Keratinocyte (primary cell): ENCODE results near the gene TMEM150A.

Experiments used
- EZH2 ChIP-seq: IDR thresholded peaks from one replicate; pipeline ENCODE4 v1.6.1; 2012; ENCODE audit warnings: inconsistent platforms, mild to moderate bottlenecking, low read length, moderate library complexity
- TF ChIP-seq, protein P1 (sequence below), 3 experiments: IDR thresholded peaks in 1 of 3; conservative IDR thresholded peaks in 1 of 3; optimal IDR thresholded peaks in 1 of 3; 2 replicates in 2 of 3; 3 replicates in 1 of 3; pipeline versions ENCODE3 to v1.5.1; 2011; ENCODE audit warnings: low read length in 3 of 3, mild to moderate bottlenecking in 3 of 3, moderate library complexity in 2 of 3, control low read depth in 1 of 3, inconsistent platforms in 1 of 3; ENCODE audit not compliant: insufficient read depth in 2 of 3; ENCODE audit errors: extremely low read depth in 1 of 3

DNA sequence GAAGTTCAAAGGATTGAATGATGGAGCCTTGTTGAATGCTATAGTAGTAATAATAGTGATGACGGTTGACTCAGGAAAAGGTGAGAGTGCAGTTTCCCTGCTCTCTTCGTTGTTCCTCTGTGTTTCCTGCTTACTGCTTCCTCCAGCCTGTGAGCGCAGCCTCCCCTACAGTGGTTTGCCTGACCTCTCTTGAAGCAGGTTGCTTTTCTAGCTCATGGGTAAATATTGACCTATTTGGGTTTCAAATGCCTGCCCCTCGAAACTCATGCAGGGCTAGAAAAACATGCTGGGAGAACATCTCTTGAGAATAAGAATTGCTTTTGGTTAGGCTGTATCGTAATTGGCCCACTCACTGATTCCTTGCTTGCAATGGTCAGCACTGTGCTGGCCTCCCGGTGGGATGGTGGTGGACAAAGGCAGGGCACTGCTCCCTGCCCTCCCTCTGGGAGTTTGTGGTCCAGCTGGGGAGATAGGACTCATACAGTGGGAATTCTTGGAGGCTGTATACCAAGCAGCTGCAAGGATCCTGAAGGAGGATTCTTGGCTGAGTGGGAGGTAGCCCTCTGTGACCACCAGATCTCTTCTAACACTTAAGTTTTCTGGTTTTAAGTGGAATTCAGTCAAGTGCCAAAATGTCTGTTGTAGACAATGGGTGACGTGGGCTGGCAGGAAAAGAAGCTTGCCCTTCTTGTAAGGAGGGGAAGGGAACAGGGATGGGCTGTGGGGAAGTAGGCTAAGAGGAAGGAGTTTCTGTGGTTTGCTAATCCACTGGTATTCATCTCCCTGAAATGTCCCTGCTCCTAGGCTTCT lies 12.3 kb downstream of the TMEM150A start:
- TF ChIP-seq, protein P1, sequence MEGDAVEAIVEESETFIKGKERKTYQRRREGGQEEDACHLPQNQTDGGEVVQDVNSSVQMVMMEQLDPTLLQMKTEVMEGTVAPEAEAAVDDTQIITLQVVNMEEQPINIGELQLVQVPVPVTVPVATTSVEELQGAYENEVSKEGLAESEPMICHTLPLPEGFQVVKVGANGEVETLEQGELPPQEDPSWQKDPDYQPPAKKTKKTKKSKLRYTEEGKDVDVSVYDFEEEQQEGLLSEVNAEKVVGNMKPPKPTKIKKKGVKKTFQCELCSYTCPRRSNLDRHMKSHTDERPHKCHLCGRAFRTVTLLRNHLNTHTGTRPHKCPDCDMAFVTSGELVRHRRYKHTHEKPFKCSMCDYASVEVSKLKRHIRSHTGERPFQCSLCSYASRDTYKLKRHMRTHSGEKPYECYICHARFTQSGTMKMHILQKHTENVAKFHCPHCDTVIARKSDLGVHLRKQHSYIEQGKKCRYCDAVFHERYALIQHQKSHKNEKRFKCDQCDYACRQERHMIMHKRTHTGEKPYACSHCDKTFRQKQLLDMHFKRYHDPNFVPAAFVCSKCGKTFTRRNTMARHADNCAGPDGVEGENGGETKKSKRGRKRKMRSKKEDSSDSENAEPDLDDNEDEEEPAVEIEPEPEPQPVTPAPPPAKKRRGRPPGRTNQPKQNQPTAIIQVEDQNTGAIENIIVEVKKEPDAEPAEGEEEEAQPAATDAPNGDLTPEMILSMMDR (optimal IDR thresholded peaks at IDR 0.05 in 1 of 3, IDR thresholded peaks at IDR 0.05 in 1 of 3, conservative IDR thresholded peaks at IDR 0.05 in 1 of 3; ENCODE audit: extremely low read depth in 1 of 3, insufficient read depth in 2 of 3, low read length in 3 of 3), result no peak
- TF ChIP-seq EZH2, result no peak
